Neural cell (in vitro differentiated cells): ENCODE results near the gene ACVR1B. TPM values are rescaled to one million over a fixed set of nuclear protein-coding genes. Genes with fewer than 3 reads are reported as not detected.
A peak's percentile ranks its signal among the peaks of the same experiment; 100 is the strongest.

ENCODE experiments used
- H2AFZ ChIP-seq: fragments of 200-600, 300-800 bp; sonication (generic), shearing (Covaris generic); 2 replicates; pipeline ENCODE4 v1.6.0; 2014; ENCODE audit warnings: low read depth, mild to moderate bottlenecking, antibody characterized with exemption, low read length, moderate library complexity
- H3F3A ChIP-seq: fragments of 200-600 bp; shearing (Covaris generic); 2 replicates; pipeline ENCODE4 v1.6.1; 2016; ENCODE audit warnings: mild to moderate bottlenecking, moderate library complexity, mixed read lengths, antibody characterized with exemption, low read length; ENCODE audit not compliant: insufficient read depth, poor library complexity, severe bottlenecking
- H3K27ac ChIP-seq: fragments of 200-600, 300-800 bp; sonication (generic), shearing (Covaris generic); 2 replicates; pipeline ENCODE4 v1.5.1; 2014; ENCODE audit warnings: mild to moderate bottlenecking, low read length, moderate library complexity
- H3K27me3 ChIP-seq: fragments of 300-800, 200-600 bp; sonication (generic), shearing (Covaris generic); 2 replicates; pipeline ENCODE4 v1.6.0; 2014; ENCODE audit warnings: mild to moderate bottlenecking, low read depth, low read length, moderate library complexity; ENCODE audit not compliant: insufficient read depth
- H3K36me3 ChIP-seq: fragments of 300-800, 200-600 bp; sonication (generic), shearing (Covaris generic); 2 replicates; pipeline ENCODE4 v1.5.1; 2014; ENCODE audit warnings: mild to moderate bottlenecking, antibody characterized with exemption, low read length, moderate library complexity; ENCODE audit not compliant: insufficient read depth
- H3K4me2 ChIP-seq: fragments of 300-800, 200-600 bp; sonication (generic), shearing (Covaris generic); 2 replicates; pipeline ENCODE4 v1.6.0; 2014; ENCODE audit warnings: mild to moderate bottlenecking, low read length
- H3K4me3 ChIP-seq: fragments of 300-800, 200-600 bp; sonication (generic), shearing (Covaris generic); 2 replicates; pipeline ENCODE4 v1.5.1; 2014; ENCODE audit warnings: mild to moderate bottlenecking, low read length, moderate library complexity
- H3K79me2 ChIP-seq: fragments of 200-600 bp; shearing (Covaris generic); replicated peaks from 2 replicates; pipeline ENCODE4 v1.6.0; 2014; ENCODE audit warnings: mild to moderate bottlenecking, low read length, moderate library complexity; ENCODE audit not compliant: insufficient read depth
- H3K9ac ChIP-seq: fragments of 300-800, 200-600 bp; sonication (generic), shearing (Covaris generic); 2 replicates; pipeline ENCODE4 v1.6.1; 2016; ENCODE audit warnings: mild to moderate bottlenecking, low read length, mixed read lengths
- H3K9me2 ChIP-seq: fragments of 200-600 bp; shearing (Covaris generic); 2 replicates; pipeline ENCODE4 v1.6.1; 2016; ENCODE audit warnings: mild to moderate bottlenecking, low read length, mixed read lengths; ENCODE audit not compliant: insufficient read depth
- H3K9me3 ChIP-seq: fragments of 200-600, 300-800 bp; sonication (generic), shearing (Covaris generic); 2 replicates; pipeline ENCODE4 v1.6.1; 2016; ENCODE audit warnings: mild to moderate bottlenecking, mixed run types, low read length, moderate library complexity, mixed read lengths
- H4K20me1 ChIP-seq: fragments of 200-600 bp; shearing (Covaris generic); 2 replicates; pipeline ENCODE4 v1.6.1; 2016; ENCODE audit warnings: mild to moderate bottlenecking, mixed run types; ENCODE audit not compliant: insufficient read depth
- CTCF ChIP-seq: fragments of 450-650 bp; IDR thresholded peaks from 2 replicates; pipeline ENCODE4 v1.5.1; 2014; ENCODE audit warnings: antibody characterized with exemption, mild to moderate bottlenecking, moderate library complexity; ENCODE audit not compliant: poor library complexity, severe bottlenecking
- EP300 ChIP-seq: fragments of 450-650 bp; conservative IDR thresholded peaks from 2 replicates; pipeline ENCODE4 v1.6.1; 2014; ENCODE audit warnings: antibody characterized with exemption, mild to moderate bottlenecking, moderate library complexity; ENCODE audit not compliant: poor library complexity, severe bottlenecking
- EZH2 ChIP-seq: fragments of 200-600, 300-800 bp; shearing (Covaris generic), sonication (generic); IDR thresholded peaks from 2 replicates; pipeline ENCODE4 v1.6.1; 2014; ENCODE audit warnings: antibody characterized with exemption, low read length, borderline replicate concordance, mild to moderate bottlenecking; ENCODE audit not compliant: insufficient read depth, poor library complexity, severe bottlenecking
- MXI1 ChIP-seq: fragments of 450-650 bp; conservative IDR thresholded peaks from 2 replicates; pipeline ENCODE4 v1.6.1; 2014; ENCODE audit warnings: antibody characterized with exemption, mild to moderate bottlenecking; ENCODE audit not compliant: poor library complexity, severe bottlenecking
- POLR2AphosphoS5 ChIP-seq: IDR thresholded peaks from 2 replicates; pipeline ENCODE4 v1.6.1; 2012
- RAD21 ChIP-seq: fragments of 450-650 bp; conservative IDR thresholded peaks from 2 replicates; pipeline ENCODE4 v1.6.1; 2014; ENCODE audit warnings: antibody characterized with exemption, mild to moderate bottlenecking, moderate library complexity
- REST ChIP-seq: IDR thresholded peaks from 2 replicates; pipeline ENCODE4 v1.6.1; 2012; ENCODE audit warnings: borderline replicate concordance
- SMC3 ChIP-seq: fragments of 450-650 bp; conservative IDR thresholded peaks from 2 replicates; pipeline ENCODE4 v1.6.1; 2014; ENCODE audit warnings: antibody characterized with exemption, mild to moderate bottlenecking, moderate library complexity; ENCODE audit not compliant: poor library complexity
- TAF1 ChIP-seq: IDR thresholded peaks from 2 replicates; pipeline ENCODE4 v1.6.1; 2012; ENCODE audit warnings: low read depth
- polyA plus RNA-seq: library from polyadenylated mRNA; depleted of rRNA; stranded (reverse); fragments of >200 nt; gene quantifications from 2 replicates; pipeline ENCODE4 v1.2.3, GENCODE V29; 2014

ACVR1B gene
- polyA plus RNA-seq, 1 donor from 2014 or later: 47.2 TPM

- Histone ChIP-seq H3K79me2 (peaks cover 54% of the 10 kb centered on the region), H3K27me3 (no peaks in the 10 kb centered on the region)
Observed at GRCh38 chr12:51951843-51952722, 584 bp downstream of the ACVR1B start.

GRCh38 chr12:51953089-51953488, 1.6 kb downstream of the ACVR1B start:
- Histone ChIP-seq H3K4me3 (peak overlapping the region; percentile 75), H3K79me2 (peaks cover 63% of the 10 kb centered on the region), H3K27ac (peak overlapping the region; percentile 89)

More at GRCh38 chr12:51951843-51952722, 584 bp downstream of the ACVR1B start:
- Histone ChIP-seq H3F3A (no peaks in the 10 kb centered on the region), H4K20me1 (peaks cover 14% of the 10 kb centered on the region), H3K9ac (peak overlapping the region; percentile 97), H3K9me3 (no peaks in the 10 kb centered on the region), H3K4me2 (peak overlapping the region; percentile 82), H2AFZ (no peak overlapping the region), H3K36me3 (no peaks in the 10 kb centered on the region), H3K27ac (peak overlapping the region; percentile 89), H3K4me3 (peak overlapping the region; percentile 75), H3K9me2 (no peaks in the 10 kb centered on the region)
- TF ChIP-seq TAF1: peak; percentile 12
- TF ChIP-seq MXI1: peak; percentile 63
- TF ChIP-seq RAD21: peak; percentile 8
- peak; percentile 37 for TF ChIP-seq POLR2AphosphoS5
- TF ChIP-seq SMC3: no peak
- TF ChIP-seq CTCF: no peak
- TF ChIP-seq EZH2: no peak

More at GRCh38 chr12:51953089-51953488, 1.6 kb downstream of the ACVR1B start:
- Histone ChIP-seq H3K36me3 (no peaks in the 10 kb centered on the region), H3K9me3 (no peaks in the 10 kb centered on the region), H3K9ac (peak overlapping the region; percentile 97), H4K20me1 (peaks cover 16% of the 10 kb centered on the region), H3K4me2 (peak overlapping the region; percentile 86), H3F3A (no peaks in the 10 kb centered on the region), H3K27me3 (no peaks in the 10 kb centered on the region), H3K9me2 (no peaks in the 10 kb centered on the region), H2AFZ (no peak overlapping the region)
- TF ChIP-seq EP300 (no peak), EZH2 (no peak), MXI1 (peak; percentile 65), TAF1 (no peak), CTCF (no peak), SMC3 (no peak), POLR2AphosphoS5 (peak; percentile 63), RAD21 (no peak), REST (peak; percentile 21)
